HepG2 (cell line): Measurements from ENCODE around the gene ANKS1B. TPM values are rescaled to one million over a fixed set of nuclear protein-coding genes. Genes with fewer than 3 reads are reported as not detected.

Experiments used
- CREB1 ChIP-seq, 2 experiments: fragments of 450-650 bp in 1 of 2; IDR thresholded peaks; 2 replicates each; pipeline ENCODE4 v1.6.1; 2016 to 2017; ENCODE audit warnings: control low read depth in 1 of 2, mild to moderate bottlenecking in 1 of 2, missing compliant biosample characterization in 1 of 2, missing genetic modification characterization in 1 of 2
- HNRNPL ChIP-seq: fragments of 200-400 bp; formaldehyde crosslinking; IDR thresholded peaks from 2 replicates; pipeline ENCODE4 v1.6.1; 2017; ENCODE audit warnings: mild to moderate bottlenecking, low read depth, low read length
- IRX3 ChIP-seq: sonication (generic); formaldehyde crosslinking; IDR thresholded peaks from 2 replicates; pipeline ENCODE4 v1.8.1; 2023; ENCODE audit warnings: mild to moderate bottlenecking, low read depth, missing genetic modification reagents, borderline replicate concordance
- XRCC5 ChIP-seq: fragments of 200-400 bp; formaldehyde crosslinking; optimal IDR thresholded peaks from 2 replicates; pipeline ENCODE3; 2017; ENCODE audit warnings: mild to moderate bottlenecking, low read length
- ZNF234 ChIP-seq: sonication (generic); formaldehyde crosslinking; conservative IDR thresholded peaks from 2 replicates; pipeline ENCODE4 v1.5.1; 2020; ENCODE audit warnings: mild to moderate bottlenecking, missing genetic modification reagents
- ZNF33A ChIP-seq: sonication (generic); formaldehyde crosslinking; IDR thresholded peaks from 2 replicates; pipeline ENCODE4 v1.5.1; 2020; ENCODE audit warnings: missing genetic modification reagents, mild to moderate bottlenecking, moderate library complexity, borderline replicate concordance
- polyA plus RNA-seq, 8 experiments: library from polyadenylated mRNA; depleted of rRNA in 3 of 8; stranded (reverse) in 7 of 8; unstranded in 1 of 8; fragments of >200 nt; fragmentation: Illumina TruSeq in 4 of 8; extraction: Trizol in 4 of 8; gene quantifications; 2 replicates each; pipeline versions ENCODE4 v1.2.1 to v1.2.3, GENCODE V29; 2011 to 2016; ENCODE audit warnings: low read depth in 4 of 8, missing spikeins in 1 of 8, mixed read lengths in 1 of 8; ENCODE audit not compliant: insufficient read depth in 1 of 8
- total RNA-seq, 5 experiments: library from RNA; depleted of rRNA; stranded (reverse); fragments of >200 nt; fragmentation: Illumina TruSeq; extraction: Trizol; gene quantifications; 2 replicates each; pipeline ENCODE4 v1.2.3, GENCODE V29; 2016; ENCODE audit warnings: low read depth in 1 of 5
- TF ChIP-seq, protein P1 (sequence below), 2 experiments: fragments of 450-650 bp in 1 of 2; sonication (generic) in 1 of 2; formaldehyde crosslinking; IDR thresholded peaks; 2 replicates each; pipeline versions ENCODE4 v1.5.0 to v1.8.0; 2020 to 2022; ENCODE audit warnings: mild to moderate bottlenecking in 1 of 2, missing genetic modification reagents in 1 of 2
- TF ChIP-seq, protein P2 (sequence below): sonication (generic); formaldehyde crosslinking; IDR thresholded peaks from 2 replicates; pipeline ENCODE4 v1.9.0; 2021; ENCODE audit warnings: missing genetic modification reagents, mild to moderate bottlenecking, borderline replicate concordance
- TF ChIP-seq, protein P3 (sequence below): IDR thresholded peaks from 2 replicates; pipeline ENCODE4 v1.6.1; 2016; ENCODE audit warnings: low read depth
- TF ChIP-seq, protein P4 (sequence below): sonication (generic); formaldehyde crosslinking; IDR thresholded peaks from 2 replicates; pipeline ENCODE4 v1.4.0; 2020; ENCODE audit warnings: missing genetic modification reagents, borderline replicate concordance

The ANKS1B gene
- total and polyA plus RNA-seq, 2 of the 13 experiments (the other 11 are each of a cell fraction or from before 2014, with no cell fraction given): 0.15 TPM; not detected in 1

DNA sequence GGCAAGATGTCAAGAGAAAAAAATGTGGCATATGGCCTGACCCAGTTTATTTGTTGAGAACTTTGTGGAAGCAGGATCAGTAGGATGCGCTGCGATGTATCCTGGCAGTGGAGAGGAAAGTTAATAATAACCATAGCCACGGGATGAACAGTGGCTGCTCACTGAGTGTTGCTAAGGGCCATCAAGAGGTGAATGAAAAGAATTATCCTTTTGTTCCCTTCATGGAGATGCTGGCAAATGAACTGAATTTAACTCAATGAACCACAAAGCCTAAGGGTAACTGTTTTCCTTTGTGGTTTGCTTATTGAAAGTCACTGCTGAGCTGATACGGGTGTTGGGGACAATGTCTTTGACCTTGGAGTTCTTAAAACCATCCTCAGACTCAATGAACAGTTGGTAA lies 863.2 kb downstream of the ANKS1B start (continued):
- TF ChIP-seq HNRNPL (no peak), IRX3 (CRISPR knock-in tag) (no peak), ZNF33A (CRISPR knock-in tag) (no peak), XRCC5 (no peak), ZNF234 (no peak), CREB1 (IDR thresholded peaks at IDR 0.05) (no peak), CREB1 (CRISPR knock-in tag; IDR thresholded peaks at IDR 0.05) (no peak)
- TF ChIP-seq, protein P1, sequence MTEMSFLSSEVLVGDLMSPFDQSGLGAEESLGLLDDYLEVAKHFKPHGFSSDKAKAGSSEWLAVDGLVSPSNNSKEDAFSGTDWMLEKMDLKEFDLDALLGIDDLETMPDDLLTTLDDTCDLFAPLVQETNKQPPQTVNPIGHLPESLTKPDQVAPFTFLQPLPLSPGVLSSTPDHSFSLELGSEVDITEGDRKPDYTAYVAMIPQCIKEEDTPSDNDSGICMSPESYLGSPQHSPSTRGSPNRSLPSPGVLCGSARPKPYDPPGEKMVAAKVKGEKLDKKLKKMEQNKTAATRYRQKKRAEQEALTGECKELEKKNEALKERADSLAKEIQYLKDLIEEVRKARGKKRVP (CRISPR knock-in tag; IDR thresholded peaks at IDR 0.05): no peak
- TF ChIP-seq, protein P2, sequence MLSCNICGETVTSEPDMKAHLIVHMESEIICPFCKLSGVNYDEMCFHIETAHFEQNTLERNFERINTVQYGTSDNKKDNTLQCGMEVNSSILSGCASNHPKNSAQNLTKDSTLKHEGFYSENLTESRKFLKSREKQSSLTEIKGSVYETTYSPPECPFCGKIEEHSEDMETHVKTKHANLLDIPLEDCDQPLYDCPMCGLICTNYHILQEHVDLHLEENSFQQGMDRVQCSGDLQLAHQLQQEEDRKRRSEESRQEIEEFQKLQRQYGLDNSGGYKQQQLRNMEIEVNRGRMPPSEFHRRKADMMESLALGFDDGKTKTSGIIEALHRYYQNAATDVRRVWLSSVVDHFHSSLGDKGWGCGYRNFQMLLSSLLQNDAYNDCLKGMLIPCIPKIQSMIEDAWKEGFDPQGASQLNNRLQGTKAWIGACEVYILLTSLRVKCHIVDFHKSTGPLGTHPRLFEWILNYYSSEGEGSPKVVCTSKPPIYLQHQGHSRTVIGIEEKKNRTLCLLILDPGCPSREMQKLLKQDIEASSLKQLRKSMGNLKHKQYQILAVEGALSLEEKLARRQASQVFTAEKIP (CRISPR knock-in tag): no peak
- TF ChIP-seq, protein P3, sequence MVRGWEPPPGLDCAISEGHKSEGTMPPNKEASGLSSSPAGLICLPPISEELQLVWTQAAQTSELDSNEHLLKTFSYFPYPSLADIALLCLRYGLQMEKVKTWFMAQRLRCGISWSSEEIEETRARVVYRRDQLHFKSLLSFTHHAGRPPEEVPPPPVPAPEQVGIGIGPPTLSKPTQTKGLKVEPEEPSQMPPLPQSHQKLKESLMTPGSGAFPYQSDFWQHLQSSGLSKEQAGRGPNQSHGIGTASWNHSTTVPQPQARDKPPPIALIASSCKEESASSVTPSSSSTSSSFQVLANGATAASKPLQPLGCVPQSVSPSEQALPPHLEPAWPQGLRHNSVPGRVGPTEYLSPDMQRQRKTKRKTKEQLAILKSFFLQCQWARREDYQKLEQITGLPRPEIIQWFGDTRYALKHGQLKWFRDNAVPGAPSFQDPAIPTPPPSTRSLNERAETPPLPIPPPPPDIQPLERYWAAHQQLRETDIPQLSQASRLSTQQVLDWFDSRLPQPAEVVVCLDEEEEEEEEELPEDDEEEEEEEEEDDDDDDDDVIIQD: no peak
- TF ChIP-seq, protein P4, sequence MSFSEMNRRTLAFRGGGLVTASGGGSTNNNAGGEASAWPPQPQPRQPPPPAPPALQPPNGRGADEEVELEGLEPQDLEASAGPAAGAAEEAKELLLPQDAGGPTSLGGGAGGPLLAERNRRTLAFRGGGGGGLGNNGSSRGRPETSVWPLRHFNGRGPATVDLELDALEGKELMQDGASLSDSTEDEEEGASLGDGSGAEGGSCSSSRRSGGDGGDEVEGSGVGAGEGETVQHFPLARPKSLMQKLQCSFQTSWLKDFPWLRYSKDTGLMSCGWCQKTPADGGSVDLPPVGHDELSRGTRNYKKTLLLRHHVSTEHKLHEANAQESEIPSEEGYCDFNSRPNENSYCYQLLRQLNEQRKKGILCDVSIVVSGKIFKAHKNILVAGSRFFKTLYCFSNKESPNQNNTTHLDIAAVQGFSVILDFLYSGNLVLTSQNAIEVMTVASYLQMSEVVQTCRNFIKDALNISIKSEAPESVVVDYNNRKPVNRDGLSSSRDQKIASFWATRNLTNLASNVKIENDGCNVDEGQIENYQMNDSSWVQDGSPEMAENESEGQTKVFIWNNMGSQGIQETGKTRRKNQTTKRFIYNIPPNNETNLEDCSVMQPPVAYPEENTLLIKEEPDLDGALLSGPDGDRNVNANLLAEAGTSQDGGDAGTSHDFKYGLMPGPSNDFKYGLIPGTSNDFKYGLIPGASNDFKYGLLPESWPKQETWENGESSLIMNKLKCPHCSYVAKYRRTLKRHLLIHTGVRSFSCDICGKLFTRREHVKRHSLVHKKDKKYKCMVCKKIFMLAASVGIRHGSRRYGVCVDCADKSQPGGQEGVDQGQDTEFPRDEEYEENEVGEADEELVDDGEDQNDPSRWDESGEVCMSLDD (CRISPR knock-in tag): no peak
